ENCODE results near the gene FGD3. TPM values are rescaled to one million over a fixed set of nuclear protein-coding genes. Genes with fewer than 3 reads are reported as not detected.
"Not testable (repeated sequence)": the region's sequence is repeated elsewhere in the genome, so short reads cannot be mapped to it uniquely, and the experiment has no call there.

The FGD3 gene
- total RNA-seq: 10 to 100 TPM; 41.8 to 66.7 TPM

- ChIA-PET CTCF (interaction anchor here (0.6 to 1.1 kb wide), 3 partner anchors 17 to 162 kb away, joined by 3 read pairs; no protein-coding TSS in a partner anchor), POLR2A (no interaction called here)
- Mint-ChIP-seq H3K4me3 (peak within 1 kb of the TSS; percentile 85), H3K27me3 (no peaks in the 10 kb centered on the region), H3K36me3 (ENCODE audit: low read depth) (no peaks in the 10 kb centered on the region), H3K27ac (peak within 1 kb of the TSS; percentile 88), H3K9me3 (ENCODE audit: low read depth) (no peaks in the 10 kb centered on the region), H3K4me1 (peaks cover 51% of the 10 kb centered on the region)
- ATAC-seq (peak; percentile 81), DNase-seq (peak; percentile 67)
- intact Hi-C loops (cut with DNase I, micrococcal nuclease): no loop called here
Measured at GRCh38 chr9:92947268-92948037, at the start of gene FGD3. TSS of gene FGD3 (plus strand) at chr9:92947523. CDS start at chr9:92976257, 28,734 bp downstream.

DNA sequence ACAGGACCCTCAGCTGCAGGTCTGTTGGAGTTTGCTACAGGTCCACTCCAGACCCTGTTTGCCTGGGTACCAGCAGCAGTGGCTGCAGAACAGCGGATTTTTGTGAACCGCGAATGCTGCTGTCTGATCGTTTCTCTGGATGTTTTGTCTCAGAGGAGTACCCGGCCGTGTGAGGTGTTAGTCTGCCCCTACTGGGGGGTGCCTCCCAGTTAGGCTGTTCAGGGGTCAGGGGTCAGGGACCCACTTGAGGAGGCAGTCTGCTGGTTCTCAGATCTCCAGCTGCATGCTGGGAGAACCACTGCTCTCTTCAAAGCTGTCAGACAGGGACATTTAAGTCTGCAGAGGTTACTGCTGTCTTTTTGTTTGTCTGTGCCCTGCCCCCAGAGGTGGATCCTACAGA lies 42.2 kb upstream of the FGD3 start:
- H3K4me3 Mint-ChIP-seq: peak overlapping the region; percentile 15
- POLR2A ChIA-PET: not testable (repeated sequence)

DNA sequence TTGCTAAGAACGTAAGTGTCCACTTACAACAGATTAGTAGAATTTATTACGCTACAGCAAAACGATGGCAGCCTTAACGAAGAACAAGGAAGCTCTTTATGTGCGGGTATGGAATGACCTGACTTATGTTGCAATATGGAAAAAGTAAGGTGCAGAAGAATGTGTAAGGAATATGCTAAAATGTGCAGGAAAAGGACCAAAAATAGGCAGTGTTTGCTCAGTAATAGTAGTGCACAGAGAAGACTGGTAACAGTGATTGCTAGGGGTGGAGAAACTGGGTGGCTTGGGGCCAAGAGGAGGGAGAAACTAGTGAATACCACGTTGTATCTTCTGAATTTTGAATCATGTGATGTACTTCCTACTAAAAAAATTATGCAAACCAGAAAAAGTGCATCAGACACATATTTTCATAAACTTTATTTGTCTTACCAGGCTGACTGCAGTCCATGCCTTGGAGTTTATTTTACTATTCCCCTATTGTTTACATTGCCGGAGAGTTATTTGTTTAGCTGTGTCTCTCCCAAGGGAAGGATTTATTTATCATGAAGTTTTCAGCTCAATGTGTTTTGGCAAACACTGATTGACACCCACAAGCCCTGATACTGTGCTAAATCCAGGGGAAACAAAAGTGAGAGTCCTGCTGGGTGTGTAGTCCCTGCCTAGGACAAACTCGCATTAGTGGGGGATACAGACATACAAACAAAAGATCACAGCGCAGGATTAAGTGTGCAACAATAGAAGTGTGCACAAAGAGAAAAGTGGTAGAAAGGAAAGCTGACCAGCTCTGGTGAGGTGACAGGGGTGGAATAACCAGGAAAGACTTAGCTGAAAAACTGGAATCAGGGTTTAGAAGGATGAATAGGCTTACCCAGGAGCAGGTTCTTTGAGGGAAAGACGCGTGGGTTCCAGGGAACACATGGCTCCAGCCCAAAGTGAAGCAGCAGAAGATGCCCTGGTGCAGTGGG lies 35.5 kb upstream of the FGD3 start:
- DNase-seq (no peak), ATAC-seq (no peak)
- POLR2A ChIA-PET: interaction anchor here (1.0 kb wide), 1 partner anchor 39 kb away, joined by 3 read pairs; no protein-coding TSS in a partner anchor
- Mint-ChIP-seq H3K27me3 (no peaks in the 10 kb centered on the region), H3K4me3 (no peak overlapping the region), H3K36me3 (ENCODE audit: low read depth) (no peaks in the 10 kb centered on the region), H3K9me3 (ENCODE audit: low read depth) (no peaks in the 10 kb centered on the region), H3K4me1 (peaks cover 3% of the 10 kb centered on the region), H3K27ac (no peak overlapping the region)
- CTCF ChIA-PET: no interaction called here
- intact Hi-C loops (cut with DNase I, micrococcal nuclease): no loop called here

More for the DNA sequence above, 42.2 kb upstream of the FGD3 start:
- ATAC-seq; H3K27ac Mint-ChIP-seq; CTCF ChIA-PET; H3K4me1 Mint-ChIP-seq; DNase-seq; intact Hi-C loops (cut with DNase I, micrococcal nuclease); H3K9me3 Mint-ChIP-seq (ENCODE audit: low read depth); H3K36me3 Mint-ChIP-seq (ENCODE audit: low read depth); H3K27me3 Mint-ChIP-seq: not testable (repeated sequence)

GRCh38 chr9:92917176-92917800 lies 30.0 kb upstream of the FGD3 start:
- DNase-seq (no peak), ATAC-seq (peak; percentile 36)
- intact Hi-C loops (cut with DNase I, micrococcal nuclease): no loop called here
- CTCF ChIA-PET: no interaction called here
- no peaks in the 10 kb centered on the region for H3K36me3 Mint-ChIP-seq (ENCODE audit: low read depth)
- H3K27me3 Mint-ChIP-seq: no peaks in the 10 kb centered on the region
- H3K4me1 Mint-ChIP-seq: peaks cover 20% of the 10 kb centered on the region
- peak overlapping the region; percentile 11 for H3K27ac Mint-ChIP-seq
- no peaks in the 10 kb centered on the region for H3K9me3 Mint-ChIP-seq (ENCODE audit: low read depth)
- H3K4me3 Mint-ChIP-seq: no peak overlapping the region
- POLR2A ChIA-PET: no interaction called here

DNA sequence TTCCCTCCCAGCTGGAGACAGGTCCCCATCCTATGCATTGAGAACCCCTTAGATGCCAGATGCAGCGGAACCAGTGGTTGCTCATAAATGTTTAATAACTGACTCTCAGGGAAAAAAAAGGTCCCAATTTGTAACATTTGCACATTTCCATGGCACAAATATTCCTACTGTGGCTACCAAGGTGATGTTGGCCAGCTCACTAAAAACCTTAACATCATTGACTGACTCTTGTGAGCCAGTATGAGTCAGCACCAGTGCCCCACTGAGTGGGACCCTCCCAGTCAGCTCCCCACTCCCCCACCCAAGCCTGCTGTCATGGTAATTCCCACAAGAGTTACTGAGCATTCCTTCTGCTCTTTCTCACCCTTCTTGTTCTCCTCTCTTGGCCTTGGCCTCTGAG lies 26.9 kb upstream of the FGD3 start:
- Mint-ChIP-seq H3K4me3 (no peak overlapping the region), H3K36me3 (ENCODE audit: low read depth) (no peaks in the 10 kb centered on the region), H3K27ac (peak overlapping the region; percentile 13), H3K4me1 (peaks cover 20% of the 10 kb centered on the region), H3K27me3 (no peaks in the 10 kb centered on the region), H3K9me3 (ENCODE audit: low read depth) (no peaks in the 10 kb centered on the region)
- POLR2A ChIA-PET: interaction anchor here (0.7 kb wide), 1 partner anchor 47 kb away, joined by 3 read pairs; no protein-coding TSS in a partner anchor
- no peak for ATAC-seq
- intact Hi-C loops (cut with DNase I, micrococcal nuclease): no loop called here
- CTCF ChIA-PET: interaction anchor here (0.6 to 1.5 kb wide), 2 partner anchors 14 to 437 kb away, joined by 3 read pairs; no protein-coding TSS in a partner anchor
- no peak for DNase-seq

DNA sequence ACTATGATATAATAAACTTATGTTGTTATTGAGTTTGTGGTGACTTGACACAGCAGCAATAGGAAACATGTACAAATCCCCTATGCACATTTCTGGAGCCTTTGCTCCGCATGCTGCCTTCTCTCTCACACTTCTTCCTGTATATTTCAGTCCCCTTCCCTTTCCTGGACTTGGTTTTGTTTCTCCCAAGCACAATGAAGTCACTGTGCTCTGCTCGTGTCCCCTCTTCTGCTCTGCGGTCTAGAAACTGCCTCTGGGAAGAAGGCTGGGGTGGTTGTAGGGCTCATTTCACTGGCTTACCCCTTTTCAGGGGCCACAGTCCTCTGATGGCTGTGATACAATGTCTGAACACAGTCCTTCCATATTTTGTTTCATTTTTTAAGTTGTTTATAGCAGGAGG lies 15.7 kb upstream of the FGD3 start:
- CTCF ChIA-PET: no interaction called here
- POLR2A ChIA-PET: no interaction called here
- no peaks in the 10 kb centered on the region for H3K27me3 Mint-ChIP-seq
- no peaks in the 10 kb centered on the region for H3K4me1 Mint-ChIP-seq
- intact Hi-C loops (cut with DNase I, micrococcal nuclease): no loop called here
- no peak overlapping the region for H3K4me3 Mint-ChIP-seq
- H3K36me3 Mint-ChIP-seq (ENCODE audit: low read depth): no peaks in the 10 kb centered on the region
- no peak overlapping the region for H3K27ac Mint-ChIP-seq
- DNase-seq (no peak), ATAC-seq (no peak)
- H3K9me3 Mint-ChIP-seq (ENCODE audit: low read depth): no peaks in the 10 kb centered on the region

DNA sequence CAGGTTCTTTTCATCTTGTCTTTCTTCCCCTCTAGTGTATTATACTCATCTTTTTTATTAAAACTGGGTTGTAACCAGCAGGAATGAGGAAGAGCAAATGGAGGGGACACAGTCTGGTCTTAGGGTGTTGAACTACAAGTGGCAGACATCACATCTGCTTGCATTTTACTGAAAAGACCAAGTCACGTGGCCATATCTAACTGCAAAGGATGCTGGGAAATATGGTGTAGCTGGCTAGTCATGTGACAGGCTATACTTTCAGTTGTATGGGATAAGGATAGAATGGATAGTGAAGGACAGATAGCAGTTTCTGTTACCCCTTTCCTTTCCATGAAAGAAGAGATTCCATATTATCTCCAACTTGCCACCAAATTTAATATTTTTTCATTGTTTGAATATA lies 13.0 kb upstream of the FGD3 start:
- POLR2A ChIA-PET: interaction anchor here (0.6 kb wide), 1 partner anchor 1019 kb away, joined by 3 read pairs; no protein-coding TSS in a partner anchor
- ATAC-seq (no peak), DNase-seq (no peak)
- H3K9me3 Mint-ChIP-seq (ENCODE audit: low read depth): no peaks in the 10 kb centered on the region
- CTCF ChIA-PET: interaction anchor here (0.6 to 1.2 kb wide), 3 partner anchors 14 to 747 kb away, joined by 3 read pairs; no protein-coding TSS in a partner anchor
- intact Hi-C loops (cut with DNase I, micrococcal nuclease): no loop called here
- no peaks in the 10 kb centered on the region for H3K4me1 Mint-ChIP-seq
- H3K4me3 Mint-ChIP-seq: no peak overlapping the region
- no peaks in the 10 kb centered on the region for H3K27me3 Mint-ChIP-seq
- no peaks in the 10 kb centered on the region for H3K36me3 Mint-ChIP-seq (ENCODE audit: low read depth)
- no peak overlapping the region for H3K27ac Mint-ChIP-seq

- no peaks in the 10 kb centered on the region for H3K9me3 Mint-ChIP-seq (ENCODE audit: low read depth)
- ATAC-seq (no peak), DNase-seq (no peak)
- no peak overlapping the region for H3K27ac Mint-ChIP-seq
- H3K27me3 Mint-ChIP-seq: no peaks in the 10 kb centered on the region
- H3K36me3 Mint-ChIP-seq (ENCODE audit: low read depth): no peaks in the 10 kb centered on the region
- H3K4me3 Mint-ChIP-seq: no peak overlapping the region
- intact Hi-C loops (cut with DNase I, micrococcal nuclease): no loop called here
- H3K4me1 Mint-ChIP-seq: no peaks in the 10 kb centered on the region
- POLR2A ChIA-PET: interaction anchor here (0.6 kb wide), 1 partner anchor 30 kb away, joined by 3 read pairs; no protein-coding TSS in a partner anchor
- CTCF ChIA-PET: no interaction called here
Measured at GRCh38 chr9:92938025-92938424, 9.3 kb upstream of the FGD3 start.

DNA sequence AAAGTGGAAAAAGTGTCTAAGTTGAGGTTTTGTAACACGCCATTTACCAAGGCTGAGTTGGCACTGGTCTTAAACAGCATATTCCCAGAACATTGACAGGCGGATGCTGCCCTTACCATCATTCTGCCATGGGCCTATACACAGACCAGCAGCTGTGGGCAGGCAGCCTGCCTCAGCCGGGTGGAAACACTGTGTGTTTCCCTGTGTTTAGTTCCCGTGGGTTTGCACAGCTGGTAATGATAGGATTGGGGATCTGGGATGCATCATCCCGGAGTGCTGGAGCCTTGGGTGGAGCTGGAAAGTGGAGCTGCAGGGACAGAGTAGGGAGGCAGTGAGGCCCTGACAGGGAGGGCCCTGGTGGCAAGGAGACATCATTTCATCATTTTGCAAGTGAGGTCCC lies 5.5 kb upstream of the FGD3 start:
- intact Hi-C loops (cut with DNase I, micrococcal nuclease): no loop called here
- ChIA-PET POLR2A (interaction anchor here (0.5 kb wide), 1 partner anchor 69 kb away, joined by 3 read pairs; no protein-coding TSS in a partner anchor), CTCF (no interaction called here)
- Mint-ChIP-seq H3K9me3 (ENCODE audit: low read depth) (no peaks in the 10 kb centered on the region), H3K36me3 (ENCODE audit: low read depth) (no peaks in the 10 kb centered on the region), H3K27me3 (no peaks in the 10 kb centered on the region), H3K27ac (no peak overlapping the region), H3K4me3 (no peak overlapping the region), H3K4me1 (peaks cover 6% of the 10 kb centered on the region)
- ATAC-seq (no peak), DNase-seq (no peak)

DNA sequence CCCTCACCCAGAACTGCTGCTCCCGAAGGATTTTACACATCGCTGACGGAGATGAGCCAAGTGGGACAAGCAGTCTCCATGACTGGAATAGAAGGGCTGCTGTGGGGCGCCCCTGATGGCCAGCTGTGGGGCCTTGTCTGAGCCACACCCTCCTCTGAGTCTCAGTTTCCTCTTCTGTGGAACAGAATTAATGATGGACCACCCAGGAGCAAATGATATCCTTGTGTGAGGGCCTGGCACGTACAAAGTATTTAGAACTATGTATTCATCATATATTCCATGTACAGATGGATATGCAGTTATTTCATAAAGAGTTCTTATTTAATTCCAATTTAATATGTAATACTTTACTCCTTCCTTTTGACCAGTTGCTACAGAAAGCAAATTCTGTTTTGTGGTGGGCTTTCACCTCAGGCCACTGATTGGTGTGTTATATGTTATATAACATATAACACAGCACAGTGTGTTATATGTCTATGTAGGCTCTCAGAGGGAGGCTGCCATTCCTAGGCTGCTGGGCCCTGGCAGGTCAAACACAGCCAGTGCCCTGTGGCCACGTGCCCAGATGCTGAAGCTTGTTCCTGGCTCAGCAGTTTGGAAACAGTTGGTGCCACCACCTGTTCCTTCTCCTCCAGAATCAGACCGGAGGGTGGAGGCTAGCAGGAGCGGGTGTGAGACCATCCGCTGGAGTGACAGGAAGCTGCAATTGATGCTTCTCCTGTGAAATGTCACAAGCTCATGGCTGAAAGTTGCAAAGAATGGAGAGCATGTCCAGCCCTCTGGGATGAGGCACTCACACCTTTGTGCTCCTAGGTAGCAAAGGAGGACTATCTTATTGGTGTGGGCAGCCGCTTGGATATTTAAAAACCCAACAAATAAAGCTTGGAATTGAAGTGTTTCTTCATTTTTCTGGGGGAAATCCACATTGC lies 4.4 kb upstream of the FGD3 start:
- H3K4me3 Mint-ChIP-seq: no peak overlapping the region
- ATAC-seq (no peak), DNase-seq (no peak)
- ChIA-PET CTCF (interaction anchor here (2.6 kb wide), 1 partner anchor 11 kb away, joined by 7 read pairs; no protein-coding TSS in a partner anchor), POLR2A (no interaction called here)
- no peaks in the 10 kb centered on the region for H3K36me3 Mint-ChIP-seq (ENCODE audit: low read depth)
- intact Hi-C loops (cut with DNase I, micrococcal nuclease): no loop called here
- peaks cover 11% of the 10 kb centered on the region for H3K4me1 Mint-ChIP-seq
- H3K27me3 Mint-ChIP-seq: no peaks in the 10 kb centered on the region
- no peaks in the 10 kb centered on the region for H3K9me3 Mint-ChIP-seq (ENCODE audit: low read depth)
- H3K27ac Mint-ChIP-seq: no peak overlapping the region

All from activated CD4-positive, alpha-beta T cell treated with anti-CD3 and anti-CD28 coated beads for 36 hours (primary cell).